Stimulated activated CD8-positive, alpha-beta memory T cell treated with anti-CD3 and anti-CD28 coated beads, Interleukin-12 subunit alpha, Interleukin-12 subunit beta, amount 100 ng/mL, for 1 hour (primary cell): ENCODE measurements around the gene DYRK3.

Source experiments
- DNase-seq: peaks from one replicate; pipeline ENCODE4 v3.0.0-alpha.2; 2020; ENCODE audit warnings: low read depth

DYRK3 gene

GRCh38 chr1:206661161-206661820 is 26.0 kb downstream of the DYRK3 start:
- DNase-seq, result no peak

- DNase-seq, result no peak
Observed at GRCh38 chr1:206662396-206663092, 27.2 kb downstream of the DYRK3 start.

- DNase-seq, result no peak
Observed at GRCh38 chr1:206663362-206663761, 28.0 kb downstream of the DYRK3 start.

- peak; percentile 67 for DNase-seq
Observed at GRCh38 chr1:206663832-206664652, 28.7 kb downstream of the DYRK3 start.

GRCh38 chr1:206664740-206665139 is 29.4 kb downstream of the DYRK3 start:
- no peak for DNase-seq

GRCh38 chr1:206666031-206666561 is 30.8 kb downstream of the DYRK3 start:
- DNase-seq, result no peak

- no peak for DNase-seq
Observed at GRCh38 chr1:206666954-206667665, 31.8 kb downstream of the DYRK3 start.

GRCh38 chr1:206668351-206668750 is 33.0 kb downstream of the DYRK3 start:
- DNase-seq, result no peak

GRCh38 chr1:206668874-206669410 is 33.6 kb downstream of the DYRK3 start:
- no peak for DNase-seq

- DNase-seq, result no peak
Observed at GRCh38 chr1:206672011-206672688, 36.8 kb downstream of the DYRK3 start.

- no peak for DNase-seq
Observed at GRCh38 chr1:206672844-206673758, 37.8 kb downstream of the DYRK3 start.

- DNase-seq, result no peak
Observed at GRCh38 chr1:206674236-206674635, 38.9 kb downstream of the DYRK3 start.

GRCh38 chr1:206674745-206675175 is 39.4 kb downstream of the DYRK3 start:
- DNase-seq, result no peak

- DNase-seq, result no peak
Observed at GRCh38 chr1:206676499-206676898, 41.2 kb downstream of the DYRK3 start.

- DNase-seq, result no peak
Observed at GRCh38 chr1:206678490-206678889, 43.2 kb downstream of the DYRK3 start.

GRCh38 chr1:206679738-206680211 is 44.4 kb downstream of the DYRK3 start:
- DNase-seq, result no peak

- DNase-seq, result no peak
Observed at GRCh38 chr1:206680279-206680678, 44.9 kb downstream of the DYRK3 start.

- DNase-seq, result no peak
Observed at GRCh38 chr1:206681359-206681758, 46.0 kb downstream of the DYRK3 start.

- no peak for DNase-seq
Observed at GRCh38 chr1:206682111-206682510, 46.8 kb downstream of the DYRK3 start.

GRCh38 chr1:206683313-206683712 is 48.0 kb downstream of the DYRK3 start:
- DNase-seq, result no peak
